ENCODE data around the gene DLGAP4.

The DLGAP4 gene

GRCh38 chr20:36305602-36306551, at the start of gene DLGAP4:
Gene DLGAP4, plus strand, starts transcription at chr20:36306339. Its CDS starts 125,379 bp downstream, at chr20:36431718.
- DNase-seq (ENCODE audit: low spot score): no peak

DNA sequence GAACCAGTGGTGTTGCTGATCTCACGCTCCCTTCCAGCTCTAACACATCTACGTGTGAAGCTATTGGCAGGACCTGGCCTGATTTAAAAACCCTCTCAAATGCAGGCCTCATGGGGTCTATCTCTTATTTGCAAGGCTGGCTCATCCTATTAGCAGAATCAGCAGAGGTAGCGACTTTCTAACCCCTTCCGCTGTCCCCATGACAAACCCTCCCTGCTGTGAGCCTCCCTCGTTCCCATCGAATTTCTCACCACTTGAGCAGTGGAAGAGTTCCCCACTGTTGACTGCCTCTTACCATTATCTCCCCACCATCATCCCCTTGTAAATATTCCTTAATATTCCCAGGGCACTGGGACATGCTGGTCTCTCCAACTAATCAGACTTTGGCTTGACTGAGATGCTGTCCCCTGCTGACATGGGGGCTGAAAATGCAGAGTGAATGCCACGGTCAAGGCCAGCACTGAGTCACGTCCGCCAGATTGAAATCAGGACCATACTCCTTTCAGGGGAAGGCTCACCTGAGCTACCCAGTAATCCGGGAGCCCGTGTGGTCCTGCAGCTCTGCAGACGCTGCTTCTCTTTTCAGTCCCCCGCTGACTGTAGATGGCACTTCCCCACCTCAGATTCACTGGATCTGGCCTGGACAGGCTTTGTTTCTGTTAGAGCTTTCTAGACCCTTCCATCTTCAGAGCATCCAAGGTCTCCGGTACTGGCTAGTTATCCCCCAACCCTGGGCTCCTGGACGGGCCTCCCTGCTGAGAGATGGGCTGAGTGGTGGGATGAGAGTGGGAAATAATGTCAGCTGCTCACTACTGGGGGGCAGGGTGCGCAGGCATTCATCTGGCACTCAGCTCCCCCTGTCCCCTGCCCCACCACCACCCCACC, 46.7 kb upstream of the DLGAP4 start:
- no peak for DNase-seq (ENCODE audit: low spot score)

- DNase-seq (ENCODE audit: low spot score): no peak
These were observed 45.8 kb upstream of the DLGAP4 start for GRCh38 chr20:36260316-36260715.

GRCh38 chr20:36261389-36262105, 44.6 kb upstream of the DLGAP4 start:
- no peak for DNase-seq (ENCODE audit: low spot score)

DNA sequence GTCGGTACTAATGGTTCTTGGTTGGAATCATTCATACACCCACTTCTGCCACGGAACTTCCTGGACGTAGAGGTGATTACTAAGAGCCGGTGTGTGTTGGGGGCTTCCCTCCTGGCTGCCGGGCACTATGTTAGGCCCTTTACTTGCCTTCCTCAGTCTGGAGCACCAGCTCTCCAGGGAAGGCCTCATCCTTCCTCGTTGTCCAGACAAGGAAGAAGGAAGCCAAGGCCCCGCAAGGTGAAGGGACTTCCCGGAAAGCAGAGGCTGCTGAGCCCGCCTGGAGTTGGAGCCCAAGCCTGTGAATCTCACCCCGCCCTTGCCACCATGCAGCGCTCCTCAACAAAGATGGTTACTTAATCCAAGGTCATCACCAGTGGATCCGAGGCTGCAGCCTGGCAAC, 43.7 kb upstream of the DLGAP4 start:
- DNase-seq (ENCODE audit: low spot score): no peak

DNA sequence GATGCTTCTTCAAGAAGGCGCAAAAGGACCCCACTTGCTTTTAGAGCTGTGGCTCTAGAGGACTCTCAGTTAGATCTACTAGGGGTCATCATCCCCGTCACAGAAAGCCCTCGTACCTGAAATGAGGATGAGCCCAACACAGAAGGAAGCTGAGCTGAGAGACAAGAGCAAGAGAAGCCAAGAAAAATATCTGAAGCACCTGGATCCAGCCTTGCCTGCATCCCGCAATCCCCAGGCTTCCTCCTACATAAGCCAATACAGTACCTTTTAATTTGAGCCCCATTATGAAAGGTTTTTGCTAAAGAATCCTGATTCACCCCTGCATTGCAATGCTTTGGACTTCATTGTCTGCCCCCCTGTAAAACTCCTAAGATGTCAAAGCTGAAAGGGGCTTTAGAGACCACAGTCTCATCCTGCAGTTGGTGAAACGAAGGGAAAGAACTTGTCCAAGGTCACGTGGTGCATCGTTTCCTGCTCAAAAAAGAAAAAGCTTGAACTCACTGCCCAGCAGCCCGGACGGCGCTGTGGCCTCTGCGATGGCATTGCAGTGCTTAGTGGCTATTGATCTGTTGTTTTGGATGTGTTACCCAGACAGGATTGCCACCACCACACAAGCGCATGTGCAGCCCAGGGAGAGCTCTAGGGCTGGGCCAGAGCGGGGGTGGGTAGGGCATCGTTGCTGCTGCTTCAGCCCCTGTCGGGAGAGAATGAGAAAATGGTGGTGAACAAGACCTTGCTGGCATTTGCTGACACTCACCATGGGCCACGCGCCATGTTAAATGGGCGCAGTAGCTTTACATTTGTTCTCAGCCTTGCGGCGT, 41.5 kb upstream of the DLGAP4 start:
- no peak for DNase-seq (ENCODE audit: low spot score)

DNA sequence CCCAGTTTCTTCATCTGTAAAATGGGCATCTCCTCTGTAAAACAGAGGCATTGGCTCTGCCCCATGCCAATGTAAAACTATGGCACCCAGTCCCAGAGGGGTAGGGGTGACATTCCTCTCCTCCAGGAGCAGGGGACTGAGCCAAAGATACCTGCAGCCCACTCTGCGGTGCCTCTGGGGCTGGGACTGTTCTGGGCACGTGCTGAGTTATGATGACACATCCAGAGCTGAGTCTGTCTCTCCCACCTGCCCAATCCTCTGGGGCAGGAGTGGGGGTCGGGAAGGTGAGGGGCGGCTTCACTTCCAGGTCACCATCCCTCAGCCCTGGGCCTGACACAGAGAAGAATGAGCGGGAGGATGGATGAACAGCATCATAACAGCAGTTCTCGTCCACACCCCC, 40.0 kb upstream of the DLGAP4 start:
- no peak for DNase-seq (ENCODE audit: low spot score)

DNA sequence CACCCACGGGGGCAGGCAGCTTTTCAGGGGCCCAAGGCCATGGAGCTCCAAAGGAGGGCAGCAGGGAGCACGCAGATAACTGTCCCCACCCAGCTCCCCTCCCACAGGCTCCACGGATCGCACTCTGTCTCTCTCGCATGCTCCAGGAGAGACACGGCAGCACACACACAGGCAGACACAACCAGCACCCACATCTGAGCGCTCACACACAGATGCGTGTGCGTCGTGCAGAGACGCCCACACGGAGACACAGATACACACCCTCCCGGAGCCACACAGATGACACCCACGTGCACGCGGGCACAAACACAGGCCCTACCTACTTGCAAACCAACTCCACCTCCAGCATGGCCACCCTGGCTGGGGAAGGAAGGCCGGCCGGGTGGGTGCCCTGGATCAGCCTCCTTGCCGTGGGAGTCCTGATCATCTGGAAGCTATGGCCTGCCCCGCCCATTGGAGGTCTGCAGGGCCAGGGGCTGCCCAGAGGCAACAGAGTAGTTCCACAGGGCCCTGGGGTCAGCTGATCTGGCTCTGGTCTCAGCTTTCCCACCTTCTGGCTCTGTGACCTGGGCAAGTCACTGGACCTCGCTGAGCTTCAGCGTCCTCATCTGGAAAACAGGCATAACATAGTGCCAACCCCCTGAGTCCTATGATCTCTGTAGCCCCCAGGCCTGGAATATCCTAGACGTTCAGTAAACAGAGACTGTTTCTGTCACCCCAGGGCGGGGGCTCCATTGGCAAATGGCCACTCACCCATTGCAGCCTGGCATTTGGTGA, 38.3 kb upstream of the DLGAP4 start:
- no peak for DNase-seq (ENCODE audit: low spot score)

- DNase-seq (ENCODE audit: low spot score): no peak
These were observed 37.4 kb upstream of the DLGAP4 start for GRCh38 chr20:36268440-36269342.

- no peak for DNase-seq (ENCODE audit: low spot score)
These were observed 36.6 kb upstream of the DLGAP4 start for GRCh38 chr20:36269507-36269906.

DNA sequence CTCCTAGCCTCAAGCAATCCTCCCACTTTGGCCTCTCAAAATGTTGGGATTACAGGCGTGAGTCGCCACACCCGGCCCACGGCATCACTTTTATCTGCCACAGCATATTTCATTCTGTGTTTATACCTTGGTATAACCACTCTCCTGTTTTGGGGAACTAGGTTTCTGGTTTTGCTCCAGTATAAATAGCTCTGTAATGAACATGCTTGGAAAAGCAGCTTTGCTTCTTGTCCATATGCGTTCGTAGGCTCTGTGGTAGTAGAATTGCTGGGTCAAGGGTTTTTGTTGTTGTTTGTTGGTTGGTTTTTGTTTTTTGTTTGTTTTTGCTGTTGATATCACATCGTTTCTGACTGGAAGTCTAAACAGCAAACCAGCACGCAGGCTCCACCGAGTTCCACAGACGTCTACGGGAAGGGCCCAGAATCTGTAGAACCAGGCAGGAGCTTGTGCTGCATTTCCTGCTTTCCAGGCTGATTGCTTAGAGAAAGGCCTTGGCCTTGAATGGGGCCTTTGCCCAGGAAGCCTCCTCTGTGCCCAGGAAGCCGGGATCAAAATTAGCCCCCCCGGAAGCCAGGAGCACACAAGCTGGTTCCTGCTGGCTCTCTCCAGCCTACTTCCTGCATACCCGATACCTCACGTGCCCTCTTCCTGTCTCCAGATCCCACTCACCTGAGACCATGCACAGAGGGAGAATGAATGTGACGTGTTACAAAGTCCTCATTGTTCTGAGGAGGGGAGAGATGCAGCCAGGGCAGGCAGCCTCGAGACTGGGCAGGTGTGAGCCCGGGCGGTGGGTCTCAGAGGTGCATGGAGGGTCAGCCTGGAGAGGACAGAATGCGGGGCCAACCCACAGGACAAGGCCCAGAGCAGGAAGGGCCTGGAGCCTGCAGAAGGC, 35.1 kb upstream of the DLGAP4 start:
- no peak for DNase-seq (ENCODE audit: low spot score)

- no peak for DNase-seq (ENCODE audit: low spot score)
These were observed 34.2 kb upstream of the DLGAP4 start for GRCh38 chr20:36271639-36272546.

GRCh38 chr20:36272547-36273220, 33.5 kb upstream of the DLGAP4 start:
- DNase-seq (ENCODE audit: low spot score): no peak

- peak; percentile 3 for DNase-seq (ENCODE audit: low spot score)
These were observed 32.5 kb upstream of the DLGAP4 start for GRCh38 chr20:36273414-36274180.

DNA sequence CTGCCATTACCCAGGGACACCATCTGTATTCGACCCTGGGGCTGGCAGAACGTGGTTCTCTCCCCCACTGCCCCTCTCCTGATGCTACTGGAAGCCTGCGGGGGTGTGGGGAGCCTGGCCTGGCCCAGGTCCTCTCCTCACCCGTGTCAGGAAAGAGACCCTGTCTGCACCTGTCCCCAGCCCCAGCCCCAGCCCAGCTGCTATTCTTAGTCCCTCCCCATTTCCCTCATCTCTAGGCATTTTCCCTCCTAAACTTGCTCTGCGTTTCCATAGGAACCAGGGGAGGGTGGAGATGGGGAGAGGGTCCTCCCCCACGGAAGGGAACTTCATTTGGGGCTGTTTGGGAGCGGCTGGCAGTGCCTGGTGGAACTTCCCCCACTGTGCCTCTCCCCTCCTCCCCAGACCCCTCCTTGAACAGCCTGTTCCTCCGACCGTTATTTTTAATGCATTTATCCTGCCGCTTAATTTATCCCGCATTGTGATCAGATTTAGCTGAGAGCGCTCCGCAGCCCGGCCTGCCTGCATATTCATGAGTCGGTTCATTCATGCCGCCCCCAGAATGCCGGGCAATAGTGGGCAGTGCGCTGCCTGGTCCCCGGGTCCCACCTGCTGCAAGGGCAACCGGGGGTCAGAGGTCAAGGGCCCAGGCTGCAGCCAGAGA, 31.8 kb upstream of the DLGAP4 start:
- no peak for DNase-seq (ENCODE audit: low spot score)

Data from CD4-positive, alpha-beta T cell treated with Interleukin-15 for 4 hours (primary cell).